22Rv1 (cell line): ENCODE measurements around the gene RAD51B.

Source experiments
- H3K27ac ChIP-seq: fragments of 450-650 bp; 2 replicates; pipeline ENCODE4 v1.5.1; 2017
- CTCF ChIP-seq: fragments of 450-650 bp; IDR thresholded peaks from 2 replicates; pipeline ENCODE4 v1.5.1; 2017; ENCODE audit warnings: mild to moderate bottlenecking
- ZFX ChIP-seq: fragments of 450-650 bp; IDR thresholded peaks from 2 replicates; pipeline ENCODE4 v1.6.1; 2017; ENCODE audit warnings: antibody characterized with exemption, borderline replicate concordance

Gene RAD51B

GRCh38 chr14:68729556-68729955 is 910.0 kb downstream of the RAD51B start:
- no peak overlapping the region for H3K27ac ChIP-seq
- TF ChIP-seq ZFX (no peak), CTCF (no peak)

- TF ChIP-seq CTCF (no peak), ZFX (no peak)
- H3K27ac ChIP-seq, result no peak overlapping the region
These were observed 910.8 kb downstream of the RAD51B start for GRCh38 chr14:68730348-68730747.

GRCh38 chr14:68730811-68731425 is 911.3 kb downstream of the RAD51B start:
- no peak overlapping the region for H3K27ac ChIP-seq
- TF ChIP-seq CTCF (no peak), ZFX (no peak)

- H3K27ac ChIP-seq, result no peak overlapping the region
- TF ChIP-seq ZFX (no peak), CTCF (no peak)
These were observed 913.7 kb downstream of the RAD51B start for GRCh38 chr14:68733086-68733914.

- no peak overlapping the region for H3K27ac ChIP-seq
- TF ChIP-seq ZFX (no peak), CTCF (no peak)
These were observed 914.7 kb downstream of the RAD51B start for GRCh38 chr14:68734231-68734732.

GRCh38 chr14:68735856-68736255 is 916.3 kb downstream of the RAD51B start:
- H3K27ac ChIP-seq, result no peak overlapping the region
- TF ChIP-seq CTCF (no peak), ZFX (no peak)

GRCh38 chr14:68736471-68736871 is 916.9 kb downstream of the RAD51B start:
- no peak for TF ChIP-seq ZFX
- TF ChIP-seq CTCF, result no peak
- no peak overlapping the region for H3K27ac ChIP-seq
